Body of pancreas (tissue), 4 donors: ENCODE results near the gene SDC1.

Experiments
- CTCF ChIP-seq, 7 experiments: fragments of 450-650 bp in 4 of 7; fragments of 200-600 bp in 3 of 7; sonication (generic) in 3 of 7; IDR thresholded peaks; one replicate each; pipeline ENCODE4 v1.5.1; 2016 to 2019; ENCODE audit warnings: antibody characterized with exemption in 7 of 7
- POLR2A ChIP-seq, 3 donors: fragments of 450-650 bp; IDR thresholded peaks; one replicate each; pipeline ENCODE4 v1.6.1; 2016; ENCODE audit warnings: antibody characterized with exemption in 3 of 3, mild to moderate bottlenecking in 2 of 3

DNA sequence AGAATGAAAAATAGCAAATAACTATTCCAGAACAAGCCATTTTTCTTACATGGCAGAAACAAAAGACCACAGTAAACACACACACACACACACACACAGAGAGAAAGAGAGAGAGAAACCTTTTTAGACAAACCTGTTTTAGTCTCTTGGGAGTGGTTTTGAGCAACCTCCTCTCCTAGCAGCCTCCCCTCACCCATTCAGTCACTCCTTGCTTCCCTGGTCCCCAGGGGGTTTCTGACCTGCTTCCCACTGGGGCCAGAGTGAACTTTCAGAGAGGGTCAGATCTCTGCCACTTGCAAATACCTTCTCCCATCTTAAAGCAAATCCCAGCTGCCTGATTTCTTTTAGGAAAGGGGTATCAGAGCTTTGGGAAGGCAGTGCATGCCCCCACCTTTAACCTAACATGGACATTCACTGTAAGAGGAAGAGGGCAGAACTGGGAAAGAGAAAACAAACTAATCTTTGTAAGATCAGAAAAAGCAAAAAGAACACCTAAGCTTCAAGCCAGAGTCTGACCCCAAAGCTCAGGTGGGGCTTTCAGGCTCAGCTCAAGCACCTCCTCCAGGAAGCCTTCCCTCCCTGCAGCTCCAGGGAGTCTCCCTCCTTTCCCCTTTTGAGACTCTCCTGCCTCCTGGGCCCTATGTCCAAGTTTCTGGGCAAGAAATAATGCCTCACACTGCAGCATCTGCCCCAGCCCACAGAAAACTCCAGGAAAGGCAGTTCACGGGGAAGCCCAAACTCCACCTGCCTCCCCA, 2.7 kb downstream of the SDC1 start:
- TF ChIP-seq POLR2A (IDR thresholded peaks at IDR 0.05) (no peak), CTCF (IDR thresholded peaks at IDR 0.05) (no peak)
